Activated T-cell treated with anti-CD3 and anti-CD28 coated beads for 48 hours (primary cell): ENCODE data around the gene SGCG.
"Not testable (repeated sequence)": the region's sequence is repeated elsewhere in the genome, so short reads cannot be mapped to it uniquely, and the experiment has no call there.

ENCODE experiments used
- DNase-seq: peaks from one replicate; pipeline ENCODE4 v3.0.0-alpha.2; 2020; ENCODE audit warnings: low read depth

SGCG gene

GRCh38 chr13:23180711-23181110, at the start of gene SGCG:
Gene SGCG (plus strand): TSS chr13:23180979. CDS start chr13:23203695, 22,716 bp downstream.
- no peak for DNase-seq

GRCh38 chr13:23134542-23134941, 46.2 kb upstream of the SGCG start:
- no peak for DNase-seq

GRCh38 chr13:23140492-23140891, 40.3 kb upstream of the SGCG start:
- DNase-seq = no peak

- DNase-seq = no peak
Observed at GRCh38 chr13:23141964-23142363, 38.8 kb upstream of the SGCG start.

- DNase-seq = not testable (repeated sequence)
Observed at GRCh38 chr13:23142607-23143006, 38.2 kb upstream of the SGCG start.

GRCh38 chr13:23144431-23144830, 36.3 kb upstream of the SGCG start:
- DNase-seq = no peak

DNA sequence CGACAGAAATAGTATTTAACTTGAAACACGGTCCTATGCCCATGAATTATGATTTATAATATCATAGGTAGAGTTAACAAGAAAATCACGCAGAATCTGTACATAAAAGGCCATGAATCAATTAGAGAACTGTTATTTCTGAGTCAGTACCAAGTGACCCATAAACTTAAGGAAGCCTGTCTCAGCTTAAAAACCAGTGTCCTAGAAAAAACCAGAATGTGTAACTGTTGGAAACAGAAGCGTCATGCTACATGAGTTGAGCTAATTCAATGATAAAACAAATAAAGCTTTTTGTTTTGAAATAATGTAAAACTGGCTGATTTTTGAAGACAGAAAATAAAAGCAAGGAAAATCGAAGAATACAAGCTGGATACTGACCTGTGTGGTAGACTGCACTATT, 34.8 kb upstream of the SGCG start:
- DNase-seq = no peak

DNA sequence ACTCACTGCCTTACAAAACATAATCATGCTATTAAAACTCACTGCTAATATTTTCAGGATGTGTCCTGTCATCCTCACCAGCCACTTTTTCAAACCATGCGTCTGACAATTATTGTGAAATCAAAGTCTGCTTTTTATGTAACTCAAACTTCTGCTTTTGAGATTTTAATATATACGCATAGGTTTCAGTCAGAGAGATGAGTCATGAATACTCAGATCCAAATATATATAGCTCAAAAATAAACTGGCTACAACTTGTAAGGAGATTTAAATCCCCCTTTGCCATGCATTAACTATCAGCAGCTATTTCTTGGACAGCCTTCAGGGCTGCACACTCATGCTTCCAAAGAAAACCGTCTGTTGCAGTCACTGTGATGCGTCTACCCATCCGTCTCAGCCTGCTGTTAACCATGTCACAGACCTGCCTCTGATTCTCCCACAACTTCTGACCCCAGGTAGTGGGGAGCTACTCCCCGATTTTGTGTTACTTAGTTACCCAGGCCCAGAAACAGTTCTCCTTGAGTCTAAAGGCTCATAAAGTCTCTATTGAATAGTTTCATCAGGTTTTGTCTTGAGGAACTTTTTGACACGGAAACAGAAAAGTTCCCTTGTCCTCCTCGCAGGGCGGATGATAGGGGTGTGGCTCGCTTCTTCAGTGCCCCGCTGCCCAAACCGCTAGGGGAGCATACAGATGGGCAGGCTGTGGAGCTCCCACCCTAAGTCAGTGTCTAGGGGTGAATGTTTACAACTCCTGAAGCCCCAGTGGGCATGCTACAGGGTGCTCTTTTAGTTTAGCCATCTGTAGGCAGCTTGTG, 33.8 kb upstream of the SGCG start:
- no peak for DNase-seq

DNA sequence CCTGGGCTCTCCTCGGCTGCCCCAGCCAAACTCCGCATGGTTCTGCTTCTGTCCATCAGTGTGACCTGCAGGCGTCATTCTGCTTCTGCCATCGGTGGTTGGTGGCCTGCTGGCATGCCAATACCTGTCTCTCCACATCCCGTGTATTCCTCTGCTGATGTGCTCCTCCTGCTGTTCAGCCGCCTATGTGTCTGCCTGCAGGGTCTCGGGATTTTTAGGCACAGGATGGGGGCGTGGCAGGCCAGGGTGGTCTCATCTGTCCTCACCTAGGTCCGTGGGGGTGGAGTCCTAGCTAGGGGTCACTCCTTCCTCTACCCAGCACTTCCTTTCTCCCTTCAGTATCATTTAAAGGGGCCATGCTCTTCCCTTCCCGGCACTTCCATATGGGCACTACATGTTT, 33.0 kb upstream of the SGCG start:
- no peak for DNase-seq

DNA sequence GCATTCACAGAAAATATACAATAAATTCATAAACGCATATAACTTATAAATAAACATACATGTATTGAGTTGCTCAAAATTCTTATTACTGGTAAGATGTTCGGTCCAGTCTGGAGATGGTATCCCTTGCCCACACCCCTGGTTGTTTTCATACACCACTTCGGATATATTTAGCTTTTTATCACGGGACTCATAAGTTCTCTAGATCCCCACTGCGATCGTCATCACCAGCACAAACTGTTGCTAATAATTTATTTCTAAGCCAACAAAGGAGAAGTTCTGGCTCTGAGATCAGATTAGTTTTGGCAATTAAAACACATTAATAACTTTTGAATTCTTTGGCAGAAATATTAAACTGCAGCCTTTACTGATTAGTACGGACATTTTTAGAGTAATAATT, 23.0 kb upstream of the SGCG start:
- DNase-seq = no peak

- DNase-seq = peak; percentile 9
Observed at GRCh38 chr13:23159205-23159759, 21.5 kb upstream of the SGCG start.

GRCh38 chr13:23159760-23160637, 20.8 kb upstream of the SGCG start:
- no peak for DNase-seq

DNA sequence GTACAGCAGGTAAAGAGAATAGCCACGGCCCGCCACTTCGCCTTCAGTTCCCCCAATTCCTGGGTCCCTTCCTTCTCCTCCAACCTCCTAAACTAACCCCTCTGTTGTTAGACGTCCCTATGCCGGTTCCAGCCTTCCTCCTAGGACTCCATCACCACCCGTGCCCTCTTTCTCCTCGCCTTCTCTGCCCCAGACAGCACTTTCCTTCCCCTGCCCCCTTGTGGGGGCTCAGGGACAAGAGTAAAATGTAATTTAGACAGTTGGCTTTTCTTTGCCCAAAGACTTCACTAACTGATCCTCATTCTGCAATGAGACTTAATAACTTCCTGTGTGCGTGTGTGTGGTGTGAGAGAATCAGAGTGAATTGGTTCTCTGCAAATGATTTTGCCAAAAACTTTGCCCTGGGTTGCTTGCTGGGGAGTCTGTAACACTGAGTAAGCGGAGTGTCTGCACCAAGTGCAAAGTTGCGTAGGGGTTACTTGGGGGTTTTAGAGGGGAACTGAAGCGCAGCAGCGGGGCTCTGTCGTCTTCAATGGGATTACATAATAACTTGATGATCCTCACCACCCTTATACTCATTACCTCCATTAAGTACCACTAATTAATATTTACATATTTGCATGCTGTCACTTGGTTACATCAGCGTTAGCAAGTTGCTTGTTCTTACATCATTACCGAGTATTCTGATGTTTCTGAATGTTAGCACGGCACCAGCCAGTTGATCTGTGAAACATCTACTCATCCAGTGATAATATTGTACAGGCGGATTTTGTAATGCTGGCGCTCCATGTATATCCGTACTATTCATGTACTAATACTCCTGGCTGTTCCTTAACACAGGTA, 19.9 kb upstream of the SGCG start:
- no peak for DNase-seq

- no peak for DNase-seq
Observed at GRCh38 chr13:23161481-23161825, 19.3 kb upstream of the SGCG start.

DNA sequence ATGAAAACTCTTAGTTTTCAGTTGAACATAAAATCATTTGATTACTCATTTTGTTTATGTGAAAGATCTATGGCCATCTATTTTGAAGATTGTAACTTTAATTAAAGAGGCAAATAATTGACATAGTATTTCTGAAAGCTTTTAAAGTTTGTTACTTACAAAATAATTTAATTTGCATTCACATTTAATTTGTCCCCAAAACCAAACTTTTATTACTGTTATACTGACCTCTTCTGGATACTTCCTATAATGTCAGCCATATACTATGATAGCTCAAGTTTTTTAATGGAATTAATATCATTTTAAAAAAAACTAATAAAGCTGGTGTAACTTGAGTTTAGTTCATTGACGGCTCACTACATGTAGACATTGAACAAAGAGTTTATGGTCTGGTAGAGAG, 4.9 kb upstream of the SGCG start:
- DNase-seq = no peak

- no peak for DNase-seq
Observed at GRCh38 chr13:23182142-23182541, 1.4 kb downstream of the SGCG start.

GRCh38 chr13:23183292-23183691, 2.5 kb downstream of the SGCG start:
- no peak for DNase-seq

DNA sequence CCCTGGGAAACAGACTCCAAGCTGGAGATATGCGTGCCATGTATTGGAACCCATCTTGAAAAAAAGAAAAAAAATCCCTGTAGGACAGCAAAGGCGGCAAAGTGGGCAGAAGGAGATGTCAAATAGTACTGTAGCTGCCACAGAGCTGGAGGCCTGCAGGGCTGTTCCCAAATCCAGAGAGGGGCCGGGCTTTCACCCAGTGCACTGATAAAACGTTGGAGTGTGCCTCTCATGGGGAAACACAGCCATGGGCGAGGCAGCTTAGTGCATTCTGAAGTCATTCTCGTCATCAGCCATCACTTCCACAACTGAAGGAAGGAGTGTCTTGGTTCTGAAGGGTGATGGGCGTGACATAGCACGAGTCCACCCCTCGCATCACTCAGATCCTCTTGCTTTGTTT, 4.8 kb downstream of the SGCG start:
- DNase-seq = no peak

DNA sequence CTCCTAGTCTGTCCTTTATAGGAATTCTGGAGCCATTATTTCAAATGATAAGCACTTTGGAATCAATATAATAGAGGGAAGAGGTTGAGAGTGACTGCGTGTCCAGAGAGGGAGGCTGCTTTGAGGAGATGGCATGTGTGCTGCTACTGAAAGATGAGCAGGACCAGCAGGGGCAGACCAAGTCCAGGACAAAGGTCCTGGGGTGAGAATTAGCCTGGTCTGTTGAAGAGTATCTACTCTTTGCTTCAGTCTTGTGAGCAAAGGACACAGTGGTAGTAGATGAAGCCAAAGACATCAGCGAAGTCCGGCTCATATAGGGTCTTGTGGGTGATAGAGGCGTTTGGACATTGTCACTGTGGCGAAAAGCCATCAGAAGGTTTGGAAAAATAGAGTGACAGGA, 21.1 kb downstream of the SGCG start:
- DNase-seq = no peak

GRCh38 chr13:23202383-23202782, 21.6 kb downstream of the SGCG start:
- no peak for DNase-seq

DNA sequence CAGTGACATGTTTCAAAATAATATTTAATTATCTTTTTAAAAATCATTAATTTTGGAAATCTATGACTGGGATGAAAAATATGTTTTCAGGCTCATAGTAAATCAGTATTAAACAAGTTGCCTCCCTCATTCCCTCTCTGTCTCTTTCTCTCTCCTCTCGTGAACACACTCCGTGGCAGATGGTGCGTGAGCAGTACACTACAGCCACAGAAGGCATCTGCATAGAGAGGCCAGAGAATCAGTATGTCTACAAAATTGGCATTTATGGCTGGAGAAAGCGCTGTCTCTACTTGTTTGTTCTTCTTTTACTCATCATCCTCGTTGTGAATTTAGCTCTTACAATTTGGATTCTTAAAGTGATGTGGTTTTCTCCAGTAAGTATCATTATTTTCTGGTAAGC, 22.7 kb downstream of the SGCG start:
- DNase-seq = no peak

- DNase-seq = no peak
Observed at GRCh38 chr13:23205807-23206206, 25.0 kb downstream of the SGCG start.
